ENCODE results near the gene DRD2. TPM values are rescaled to one million over a fixed set of nuclear protein-coding genes. Genes with fewer than 3 reads are reported as not detected.
A peak's percentile ranks its signal among the peaks of the same experiment; 100 is the strongest.

DRD2 gene
- total RNA-seq, 4 donors from 2014 or later, result 0.13 to 0.17 TPM; not detected in 2

DNA sequence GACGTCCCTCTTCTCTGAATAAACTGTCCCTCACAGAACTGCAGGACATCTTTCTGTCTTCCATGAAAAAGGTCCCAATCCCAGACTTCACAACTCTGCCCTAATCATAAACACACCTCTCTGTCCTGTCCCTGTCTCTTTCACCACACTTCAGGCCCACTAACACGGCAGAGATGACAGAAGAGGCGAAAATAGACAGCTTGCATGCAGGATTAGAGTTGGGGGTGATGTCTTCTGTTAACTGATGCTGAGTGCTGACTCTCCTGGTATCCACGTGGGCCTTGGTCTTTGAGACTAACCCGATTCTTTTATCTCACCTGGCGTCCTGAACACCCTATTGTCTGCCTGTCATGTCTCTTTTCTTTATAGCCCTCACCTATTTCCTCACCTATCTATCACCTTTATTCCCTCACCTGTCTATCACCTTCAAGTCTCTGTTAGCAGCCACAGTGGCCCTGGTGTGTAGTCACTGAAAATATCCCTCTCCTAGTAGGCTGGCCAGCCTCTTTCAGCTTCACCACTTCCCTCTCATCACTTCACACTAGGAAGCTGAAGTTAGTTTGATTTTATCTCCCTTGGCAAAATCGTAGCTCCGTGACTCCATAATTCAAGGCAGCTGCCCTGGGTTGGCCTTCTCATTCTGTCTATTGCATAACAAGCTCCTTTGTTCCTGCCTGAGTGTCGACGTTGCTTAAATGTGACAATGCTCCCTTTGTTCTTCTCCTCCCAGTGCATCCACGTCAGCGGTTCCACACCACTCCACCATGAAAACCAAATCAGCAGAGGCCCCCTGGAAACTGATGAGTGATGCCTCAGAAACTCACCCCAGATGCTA is 30.6 kb upstream of the DRD2 start:
- Histone ChIP-seq H3K9me3 (no peaks in the 10 kb centered on the region), H3K4me1 (no peaks in the 10 kb centered on the region), H3K27ac (replicated peaks in 1 of 4) (no peak overlapping the region), H3K4me3 (no peak overlapping the region), H3K36me3 (no peaks in the 10 kb centered on the region), H3K27me3 (peaks cover 0 to 12% (median 0%) of the 10 kb centered on the region in 4 donors)
- TF ChIP-seq POLR2AphosphoS5 (IDR thresholded peaks at IDR 0.05), result no peak
- no peak for TF ChIP-seq EP300 (IDR thresholded peaks at IDR 0.05)
- no peak for TF ChIP-seq CTCF (IDR thresholded peaks at IDR 0.05)
- TF ChIP-seq POLR2A (IDR thresholded peaks at IDR 0.05; ENCODE audit: low read depth), result no peak
- WGBS, result 53% methylated on average over 12 of the region's 12 CpGs
- intact Hi-C loops (cut with DNase I), result no loop called here
- peak; percentile 77 for DNase-seq (ENCODE audit: extremely low spot score)

DNA sequence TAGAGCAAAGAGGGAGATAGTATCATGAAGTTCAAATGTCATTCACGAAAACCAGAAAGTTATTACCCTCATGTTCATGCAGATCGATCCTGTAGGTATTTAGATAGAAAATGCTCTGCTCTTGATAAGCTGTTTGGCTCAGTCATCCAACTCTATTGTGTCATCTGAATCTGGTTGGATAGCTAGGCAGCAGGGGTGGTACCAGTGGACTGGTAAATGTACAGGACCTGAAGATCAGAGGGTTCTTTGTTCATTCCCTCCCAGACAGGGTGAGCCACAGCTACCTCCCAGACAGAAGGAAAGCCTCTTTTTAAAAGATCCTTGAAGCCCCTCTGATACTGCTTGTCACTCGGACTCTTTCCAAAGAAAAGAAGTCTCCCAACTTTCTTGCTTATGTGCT is 29.8 kb upstream of the DRD2 start:
- H3K27ac ChIP-seq (replicated peaks in 1 of 4), result no peak overlapping the region
- no peaks in the 10 kb centered on the region for H3K4me1 ChIP-seq
- WGBS, result 77% methylated on average over 3 of the region's 3 CpGs
- DNase-seq (ENCODE audit: extremely low spot score), result peak; percentile 64
- intact Hi-C loops (cut with DNase I), result no loop called here
- H3K27me3 ChIP-seq, result peaks cover 0 to 16% (median 0%) of the 10 kb centered on the region in 4 donors
- H3K36me3 ChIP-seq, result no peaks in the 10 kb centered on the region
- no peak for TF ChIP-seq POLR2A (IDR thresholded peaks at IDR 0.05; ENCODE audit: low read depth)
- TF ChIP-seq POLR2AphosphoS5 (IDR thresholded peaks at IDR 0.05), result no peak
- TF ChIP-seq EP300 (IDR thresholded peaks at IDR 0.05), result no peak
- TF ChIP-seq CTCF (IDR thresholded peaks at IDR 0.05), result no peak
- H3K4me3 ChIP-seq, result no peak overlapping the region
- H3K9me3 ChIP-seq, result no peaks in the 10 kb centered on the region

DNA sequence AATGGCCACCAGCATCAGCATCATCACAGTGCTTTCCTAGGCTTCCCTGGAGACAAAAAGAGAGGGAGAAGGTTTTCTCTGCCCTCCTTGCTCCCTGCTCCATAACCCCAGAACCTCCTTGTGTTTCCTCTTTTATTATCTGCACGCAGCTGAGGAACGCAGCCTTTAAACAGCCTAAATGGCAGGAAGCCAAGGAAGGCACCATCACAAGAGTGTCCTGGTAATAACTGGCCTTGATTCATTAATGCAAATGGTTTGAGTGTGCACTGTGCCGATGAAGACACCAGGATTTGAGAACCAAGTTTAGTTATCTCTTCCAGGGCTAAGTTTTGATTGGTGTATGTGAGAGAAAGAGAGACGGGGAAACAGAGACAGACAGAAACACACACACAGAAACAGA is 29.4 kb upstream of the DRD2 start:
- Histone ChIP-seq H3K27ac (replicated peaks in 1 of 4) (no peak overlapping the region), H3K36me3 (no peaks in the 10 kb centered on the region), H3K27me3 (peaks cover 0 to 16% (median 0%) of the 10 kb centered on the region in 4 donors), H3K4me1 (no peaks in the 10 kb centered on the region), H3K9me3 (no peaks in the 10 kb centered on the region), H3K4me3 (no peak overlapping the region)
- intact Hi-C loops (cut with DNase I), result no loop called here
- TF ChIP-seq POLR2A (IDR thresholded peaks at IDR 0.05; ENCODE audit: low read depth) (no peak), POLR2AphosphoS5 (IDR thresholded peaks at IDR 0.05) (no peak), EP300 (IDR thresholded peaks at IDR 0.05) (no peak), CTCF (IDR thresholded peaks at IDR 0.05) (no peak)
- 61% methylated on average over 4 of the region's 4 CpGs for WGBS
- DNase-seq (ENCODE audit: extremely low spot score), result peak; percentile 60

- no peak for TF ChIP-seq POLR2AphosphoS5 (IDR thresholded peaks at IDR 0.05)
- no peak for TF ChIP-seq EP300 (IDR thresholded peaks at IDR 0.05)
- TF ChIP-seq POLR2A (IDR thresholded peaks at IDR 0.05; ENCODE audit: low read depth), result no peak
- TF ChIP-seq CTCF (IDR thresholded peaks at IDR 0.05), result no peak
- no peak overlapping the region for H3K27ac ChIP-seq (replicated peaks in 1 of 4)
- H3K4me1 ChIP-seq, result no peaks in the 10 kb centered on the region
- no peaks in the 10 kb centered on the region for H3K9me3 ChIP-seq
- no peaks in the 10 kb centered on the region for H3K36me3 ChIP-seq
- H3K4me3 ChIP-seq, result no peak overlapping the region
- intact Hi-C loops (cut with DNase I), result no loop called here
- H3K27me3 ChIP-seq, result peaks cover 0 to 16% (median 0%) of the 10 kb centered on the region in 4 donors
- WGBS, result 80% methylated on average over 3 of the region's 3 CpGs
- DNase-seq (ENCODE audit: extremely low spot score), result peak; percentile 82
Observed at GRCh38 chr11:113504071-113504470, 28.9 kb upstream of the DRD2 start.

Data from esophagus muscularis mucosa (tissue), 4 donors.